HG03432 (cell line): Measurements from ENCODE around the gene CD300LD.

Experiments used
- ATAC-seq: cut with Tn5 transposase; IDR thresholded peaks from one replicate; pipeline ENCODE4 v1.9.1; 2021; ENCODE audit warnings: mild to moderate bottlenecking, moderate library complexity; ENCODE audit not compliant: unreplicated experiment

Gene CD300LD

DNA sequence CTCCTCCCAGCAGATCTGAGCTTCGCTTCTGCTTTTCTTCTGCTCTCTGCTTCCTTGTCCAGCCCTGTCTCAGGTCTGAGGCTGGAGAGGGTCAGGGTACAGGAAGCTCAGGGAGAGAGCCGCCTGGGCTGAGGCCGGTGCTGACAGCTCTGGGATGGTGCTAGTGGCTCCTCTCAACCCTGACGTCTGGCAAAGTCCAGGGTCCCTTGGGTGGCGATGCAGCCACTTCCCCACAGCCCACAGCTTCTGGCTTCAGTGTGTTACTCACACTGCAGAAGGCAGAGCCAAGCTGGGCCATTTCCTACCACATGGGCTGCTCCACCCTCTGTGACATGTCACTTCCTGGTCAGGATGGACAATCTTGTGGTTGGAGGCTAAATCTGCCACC, 46.2 kb downstream of the CD300LD start, which contains the start of gene CD300C:
CD300C (minus strand) TSS at position 273 of the 388 bp plus-strand sequence. CDS start 333 bp downstream, outside the sequence.
- ATAC-seq: no peak

DNA sequence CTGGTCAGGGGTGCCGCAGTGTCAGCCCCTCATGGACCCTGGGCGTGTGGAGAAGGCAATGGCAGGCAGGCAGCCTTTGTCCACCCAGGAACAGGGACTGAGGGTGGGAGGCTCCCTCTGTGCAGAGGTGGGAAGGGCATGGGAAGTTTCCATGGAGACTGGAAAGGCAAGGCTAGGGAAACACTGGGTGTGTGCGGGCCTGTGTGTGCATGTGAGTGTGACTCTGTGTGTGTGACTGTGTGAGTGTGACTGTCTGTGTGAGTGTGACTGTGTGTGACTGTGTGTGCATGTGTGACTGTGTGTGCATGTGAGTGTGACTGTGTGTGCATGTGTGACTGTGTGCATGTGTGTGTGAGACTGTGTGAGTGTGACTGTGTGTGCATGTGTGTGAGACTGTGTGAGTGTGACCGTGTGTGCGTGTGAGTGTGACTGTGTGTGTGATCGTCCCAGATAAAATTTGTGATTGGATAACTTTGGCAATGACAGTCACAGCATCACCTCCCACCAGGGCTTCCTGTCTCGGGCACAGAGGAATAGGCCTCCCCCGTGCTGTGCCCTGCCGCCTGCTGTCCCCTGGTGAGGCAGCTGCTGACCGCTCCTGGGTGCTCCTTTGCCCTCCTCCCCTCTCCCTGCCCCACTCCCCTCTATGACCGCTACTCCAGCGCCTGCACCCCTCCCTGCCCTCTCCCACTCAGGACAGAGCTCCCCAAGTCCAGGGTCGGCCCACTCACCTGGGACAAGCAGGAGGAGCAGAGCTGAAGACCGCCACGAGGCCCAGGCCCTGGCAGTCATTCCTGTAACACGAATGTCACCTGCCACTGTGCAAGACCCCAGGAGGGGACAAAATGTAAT, 46.9 kb downstream of the CD300LD start:
- ATAC-seq: no peak

GRCh38 chr17:74543891-74544760, 48.0 kb downstream of the CD300LD start:
- ATAC-seq: no peak

GRCh38 chr17:74543406-74543805, 48.7 kb downstream of the CD300LD start:
- no peak for ATAC-seq

DNA sequence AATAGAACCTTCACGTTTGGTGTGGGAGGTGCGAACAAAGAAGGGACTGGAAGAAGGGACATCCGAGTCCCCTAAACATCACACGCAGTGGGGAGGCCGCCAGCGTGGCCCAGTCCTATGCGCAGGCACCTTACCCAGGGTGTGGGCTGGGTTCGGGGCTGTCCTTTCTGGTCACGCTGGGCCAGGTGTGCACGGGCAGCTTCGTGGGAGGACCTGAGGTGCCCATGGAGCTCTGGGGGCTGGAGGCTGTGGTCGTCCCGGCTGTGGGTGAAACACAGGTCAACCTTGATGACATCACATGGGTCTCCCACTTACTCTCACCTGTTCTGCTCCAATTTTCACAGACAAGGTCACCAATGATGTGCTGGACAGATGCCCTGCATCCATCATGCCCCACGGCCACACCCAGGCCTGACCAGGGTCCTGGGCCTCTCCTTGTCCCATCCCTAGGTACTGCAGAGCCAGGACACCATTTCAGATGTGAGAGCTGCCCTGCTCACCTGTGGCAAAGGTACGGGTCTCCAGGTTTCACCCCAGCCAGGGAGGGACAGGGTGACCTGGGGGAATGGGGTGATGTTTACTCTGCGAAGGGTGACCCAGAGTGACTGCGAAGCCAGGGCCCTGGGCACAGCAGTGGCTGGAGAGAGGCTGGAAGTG, 49.2 kb downstream of the CD300LD start:
- no peak for ATAC-seq

DNA sequence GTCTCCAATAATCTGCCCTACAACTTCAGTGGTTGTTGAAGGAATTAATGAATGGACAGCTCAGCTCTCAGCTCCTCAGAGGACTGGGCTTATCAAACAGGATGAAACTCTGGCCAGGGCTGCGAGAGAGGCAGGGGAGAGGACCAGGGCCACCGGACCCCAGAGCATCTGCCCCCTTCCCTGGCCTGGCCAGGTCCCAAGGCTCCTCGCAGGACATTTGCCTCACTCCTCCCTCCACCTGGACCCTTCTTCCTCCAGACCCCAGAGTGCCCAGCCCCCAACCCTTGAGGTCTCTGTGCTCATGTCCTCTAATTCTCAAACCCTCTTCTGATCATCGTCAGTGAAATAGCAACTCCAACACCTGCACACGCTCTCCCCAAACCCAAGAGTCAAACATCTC, 49.9 kb downstream of the CD300LD start:
- no peak for ATAC-seq

DNA sequence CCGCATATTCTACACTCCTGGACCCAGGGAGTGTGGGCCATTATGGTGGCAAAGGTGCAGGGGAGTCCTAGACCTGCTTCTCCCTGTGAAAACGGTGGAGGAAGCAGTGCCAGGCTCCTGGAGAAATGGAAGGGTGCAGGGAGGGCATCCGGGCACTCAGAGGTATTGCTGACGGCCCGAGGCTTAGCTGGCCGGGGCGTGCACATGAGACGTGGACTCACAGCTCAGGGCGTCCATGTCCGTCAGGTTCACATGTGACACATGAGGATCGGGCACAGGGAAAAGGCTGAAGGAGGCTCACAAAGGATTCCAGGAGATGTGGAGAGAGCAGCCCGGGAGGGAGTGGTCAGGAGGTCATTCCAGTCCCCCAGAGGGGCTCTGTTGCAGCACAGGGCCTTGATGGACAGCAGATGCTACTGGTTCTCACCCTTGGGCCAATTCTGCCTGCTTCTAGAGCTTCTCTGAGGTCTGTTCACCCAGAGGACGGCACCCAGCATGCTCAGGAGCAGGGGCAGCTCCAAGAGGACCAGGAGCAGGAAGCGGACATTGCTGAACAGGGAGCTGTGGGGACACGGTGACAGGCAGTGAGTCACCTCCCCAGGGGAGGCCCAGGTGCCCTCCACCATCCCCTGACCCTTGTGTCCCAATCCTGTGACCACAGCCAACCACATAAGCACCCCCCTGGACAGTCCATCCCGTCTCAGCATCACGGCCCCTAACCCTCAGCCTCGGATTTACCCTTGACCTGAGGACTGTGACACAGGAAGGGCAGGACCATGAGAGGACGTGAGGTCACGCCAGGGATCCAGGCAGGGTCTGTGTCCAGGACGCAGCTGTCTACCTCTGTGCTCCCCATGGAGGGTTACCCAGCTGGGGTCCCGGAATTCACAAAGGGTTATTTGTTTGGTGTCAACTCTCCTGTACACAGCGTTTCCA, 50.6 kb downstream of the CD300LD start:
- ATAC-seq: no peak

GRCh38 chr17:74539281-74539820, 52.7 kb downstream of the CD300LD start:
- ATAC-seq: no peak

- no peak for ATAC-seq
These were observed 55.2 kb downstream of the CD300LD start for GRCh38 chr17:74536890-74537289.

GRCh38 chr17:74532115-74532514, 60.0 kb downstream of the CD300LD start:
- no peak for ATAC-seq

DNA sequence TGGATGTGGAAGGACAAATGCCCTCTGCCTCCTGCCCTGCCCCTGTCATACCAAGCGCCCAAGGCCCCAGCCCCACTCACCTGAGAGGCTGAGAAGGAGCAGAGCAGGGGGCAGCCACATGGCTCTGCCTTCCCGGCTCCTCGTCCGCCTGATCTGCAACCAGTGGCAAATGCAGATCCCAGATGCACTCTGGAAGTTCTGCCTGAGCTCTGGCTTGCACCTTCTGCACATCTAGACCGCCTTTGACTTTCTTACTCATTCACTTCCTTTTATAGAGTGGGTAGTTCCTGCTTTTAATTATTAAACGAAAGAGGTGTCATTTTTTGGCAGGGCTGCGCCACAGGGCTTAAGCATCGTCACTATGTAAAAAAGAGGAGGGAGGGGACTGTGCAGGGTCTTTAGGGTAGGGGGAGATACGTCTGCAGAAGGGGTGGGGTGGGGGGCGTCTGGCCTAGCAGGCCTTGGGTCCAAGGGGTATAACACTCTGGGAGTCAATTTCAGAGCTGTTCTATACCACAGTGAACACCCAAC, 60.8 kb downstream of the CD300LD start, which contains the start of gene CD300LB:
CD300LB (minus strand) TSS at position 245 of the 531 bp plus-strand sequence; CDS start at position 120, 125 bp downstream.
- no peak for ATAC-seq

DNA sequence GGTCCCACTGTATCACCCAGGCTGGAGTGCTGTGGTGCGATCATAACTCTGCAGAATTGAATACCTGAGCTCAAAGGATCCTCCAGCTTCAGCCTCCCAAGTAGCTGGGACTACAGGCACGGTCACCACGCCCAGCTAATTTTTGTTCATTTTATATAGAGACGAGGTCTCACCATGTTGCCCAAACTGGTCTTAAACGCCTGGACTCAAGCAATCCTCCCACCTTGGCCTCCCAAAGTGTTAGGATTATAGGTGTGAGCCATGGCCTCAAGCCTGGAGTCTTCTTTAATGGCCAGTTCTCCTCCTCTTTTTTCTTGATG, 61.3 kb downstream of the CD300LD start:
- ATAC-seq: no peak
